PFSK-1 (cell line): ENCODE results near the gene SEMA3B. TPM values are rescaled to one million over a fixed set of nuclear protein-coding genes. Genes with fewer than 3 reads are reported as not detected.

Source experiments
- FOXP2 ChIP-seq: optimal IDR thresholded peaks from 2 replicates; pipeline ENCODE3; 2011; ENCODE audit warnings: borderline replicate concordance, control low read depth, inconsistent platforms; ENCODE audit not compliant: insufficient read depth; ENCODE audit errors: extremely low read length, extremely low read depth
- POLR2AphosphoS5 ChIP-seq: IDR thresholded peaks from 2 replicates; pipeline ENCODE4 v1.6.1; 2012; ENCODE audit warnings: low read depth, mild to moderate bottlenecking, control low read depth, low read length, moderate library complexity
- SIN3A ChIP-seq: IDR thresholded peaks from 2 replicates; pipeline ENCODE4 v1.6.1; 2012; ENCODE audit warnings: mild to moderate bottlenecking, low read length, moderate library complexity, borderline replicate concordance; ENCODE audit not compliant: insufficient read depth
- TAF1 ChIP-seq: IDR thresholded peaks from 2 replicates; pipeline ENCODE4 v1.6.1; 2012; ENCODE audit warnings: low read length, control low read depth, borderline replicate concordance; ENCODE audit not compliant: insufficient read depth
- polyA plus RNA-seq: library from polyadenylated mRNA; unstranded; fragments of >200 nt; gene quantifications from one replicate; pipeline ENCODE4 v1.2.1, GENCODE V29; 2012; ENCODE audit warnings: low read depth, missing spikeins; ENCODE audit not compliant: insufficient read length
- TF ChIP-seq, protein P1 (sequence below), 2 experiments: IDR thresholded peaks; 2 replicates each; pipeline versions ENCODE4 v1.6.1 to v1.8.0; 2011 to 2012; ENCODE audit warnings: low read depth in 2 of 2, low read length in 2 of 2, control low read depth in 1 of 2, inconsistent platforms in 1 of 2, mild to moderate bottlenecking in 1 of 2, moderate library complexity in 1 of 2; ENCODE audit not compliant: insufficient read depth in 1 of 2

SEMA3B gene
- 3.0 TPM for polyA plus RNA-seq

DNA sequence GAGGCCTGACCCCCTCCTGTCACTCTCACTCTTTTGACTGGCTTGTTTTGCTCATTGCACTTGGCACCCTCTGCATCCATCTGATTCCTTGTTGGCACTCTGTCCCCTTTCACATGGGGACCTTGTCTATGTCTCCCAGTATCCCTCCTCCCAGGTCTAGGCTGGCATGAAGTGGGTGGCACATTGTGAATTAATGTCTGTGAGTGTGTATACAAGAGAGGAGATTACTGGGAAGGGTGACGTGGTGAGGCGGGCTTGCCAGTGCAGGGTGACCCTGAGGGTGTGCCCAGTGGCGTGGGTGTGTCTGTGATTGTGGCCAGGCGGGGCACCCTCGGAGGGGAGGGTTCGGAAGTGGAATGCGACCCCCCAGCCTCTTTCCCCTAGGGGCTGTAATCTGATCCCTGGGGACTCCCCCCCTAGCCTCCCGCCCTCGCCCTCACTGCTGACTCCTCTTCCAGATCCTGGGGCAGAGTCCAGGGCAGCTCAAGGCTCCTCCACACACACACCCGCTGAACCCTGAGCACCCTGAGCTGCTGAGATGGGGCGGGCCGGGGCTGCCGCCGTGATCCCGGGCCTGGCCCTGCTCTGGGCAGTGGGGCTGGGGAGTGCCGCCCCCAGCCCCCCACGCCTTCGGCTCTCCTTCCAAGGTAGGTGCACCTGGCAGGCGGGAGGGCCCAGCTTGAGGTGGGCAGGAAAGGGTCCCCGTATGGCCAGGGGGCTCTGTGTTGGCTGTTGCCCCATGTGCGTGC, at the start of gene SEMA3B:
Gene SEMA3B (plus strand): TSS at position 445 of the 749 bp plus-strand sequence. CDS start 94 bp downstream, at position 539.
- TF ChIP-seq SIN3A (no peak), POLR2AphosphoS5 (no peak)
- TF ChIP-seq, protein P1, sequence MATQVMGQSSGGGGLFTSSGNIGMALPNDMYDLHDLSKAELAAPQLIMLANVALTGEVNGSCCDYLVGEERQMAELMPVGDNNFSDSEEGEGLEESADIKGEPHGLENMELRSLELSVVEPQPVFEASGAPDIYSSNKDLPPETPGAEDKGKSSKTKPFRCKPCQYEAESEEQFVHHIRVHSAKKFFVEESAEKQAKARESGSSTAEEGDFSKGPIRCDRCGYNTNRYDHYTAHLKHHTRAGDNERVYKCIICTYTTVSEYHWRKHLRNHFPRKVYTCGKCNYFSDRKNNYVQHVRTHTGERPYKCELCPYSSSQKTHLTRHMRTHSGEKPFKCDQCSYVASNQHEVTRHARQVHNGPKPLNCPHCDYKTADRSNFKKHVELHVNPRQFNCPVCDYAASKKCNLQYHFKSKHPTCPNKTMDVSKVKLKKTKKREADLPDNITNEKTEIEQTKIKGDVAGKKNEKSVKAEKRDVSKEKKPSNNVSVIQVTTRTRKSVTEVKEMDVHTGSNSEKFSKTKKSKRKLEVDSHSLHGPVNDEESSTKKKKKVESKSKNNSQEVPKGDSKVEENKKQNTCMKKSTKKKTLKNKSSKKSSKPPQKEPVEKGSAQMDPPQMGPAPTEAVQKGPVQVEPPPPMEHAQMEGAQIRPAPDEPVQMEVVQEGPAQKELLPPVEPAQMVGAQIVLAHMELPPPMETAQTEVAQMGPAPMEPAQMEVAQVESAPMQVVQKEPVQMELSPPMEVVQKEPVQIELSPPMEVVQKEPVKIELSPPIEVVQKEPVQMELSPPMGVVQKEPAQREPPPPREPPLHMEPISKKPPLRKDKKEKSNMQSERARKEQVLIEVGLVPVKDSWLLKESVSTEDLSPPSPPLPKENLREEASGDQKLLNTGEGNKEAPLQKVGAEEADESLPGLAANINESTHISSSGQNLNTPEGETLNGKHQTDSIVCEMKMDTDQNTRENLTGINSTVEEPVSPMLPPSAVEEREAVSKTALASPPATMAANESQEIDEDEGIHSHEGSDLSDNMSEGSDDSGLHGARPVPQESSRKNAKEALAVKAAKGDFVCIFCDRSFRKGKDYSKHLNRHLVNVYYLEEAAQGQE (IDR thresholded peaks at IDR 0.05; ENCODE audit: insufficient read depth in 1 of 2, low read depth in 2 of 2, low read length in 2 of 2): no peak

- TF ChIP-seq POLR2AphosphoS5 (no peak), FOXP2 (no peak)
These were observed 49.7 kb upstream of the SEMA3B start for GRCh38 chr3:50219285-50219684.

- no peak for TF ChIP-seq POLR2AphosphoS5
- TF ChIP-seq, protein P1 (IDR thresholded peaks at IDR 0.05; ENCODE audit: insufficient read depth in 1 of 2, low read depth in 2 of 2, low read length in 2 of 2): no peak
- TF ChIP-seq SIN3A: no peak
- TF ChIP-seq TAF1: no peak
- TF ChIP-seq FOXP2: no peak
These were observed 48.8 kb upstream of the SEMA3B start for GRCh38 chr3:50220109-50220508.

- TF ChIP-seq POLR2AphosphoS5 (no peak), FOXP2 (no peak), SIN3A (no peak), TAF1 (no peak)
- TF ChIP-seq, protein P1 (IDR thresholded peaks at IDR 0.05; ENCODE audit: insufficient read depth in 1 of 2, low read depth in 2 of 2, low read length in 2 of 2): no peak
These were observed 47.9 kb upstream of the SEMA3B start for GRCh38 chr3:50221051-50221410.

- TF ChIP-seq, protein P1 (IDR thresholded peaks at IDR 0.05; ENCODE audit: insufficient read depth in 1 of 2, low read depth in 2 of 2, low read length in 2 of 2): no peak
- TF ChIP-seq POLR2AphosphoS5 (no peak), SIN3A (no peak), TAF1 (no peak), FOXP2 (no peak)
These were observed 47.4 kb upstream of the SEMA3B start for GRCh38 chr3:50221411-50222168.
